Caco-2 (cell line): Measurements from ENCODE around the gene SLCO2A1. TPM values are rescaled to one million over a fixed set of nuclear protein-coding genes. Genes with fewer than 3 reads are reported as not detected.

ENCODE experiments used
- BruUV-seq: library from RNA; stranded (reverse); fragments of 400-500 nt; replicated peaks from 2 replicates; lab custom pipeline; 2021; lab: Mats Ljungman, UMichigan
- CTCF ChIA-PET: fragments of 300-600 bp; sonication (Branson Sonifier 250); formaldehyde crosslinking; loops from one replicate; lab custom pipeline; 2022; ENCODE audit warnings: antibody characterized with exemption; lab: Charles Lee
- POLR2A ChIA-PET: fragments of 300-600 bp; sonication (Branson Sonifier 250); formaldehyde crosslinking; loops from one replicate; lab custom pipeline; 2022; ENCODE audit warnings: antibody characterized with exemption; lab: Charles Lee
- DNase-seq, 2 experiments: peaks; one replicate each; pipeline versions ENCODE4 v3.0.0 to v3.0.0-alpha.2; 2020 to 2022
- H3K27me3 ChIP-seq: replicated peaks from 2 replicates; pipeline ENCODE4 v1.6.0; 2011; ENCODE audit warnings: low read length; ENCODE audit not compliant: control insufficient read depth, insufficient read depth
- H3K36me3 ChIP-seq: 2 replicates; pipeline ENCODE4 v1.5.1; 2011; ENCODE audit warnings: low read length; ENCODE audit not compliant: control insufficient read depth, insufficient read depth
- H3K4me1 ChIP-seq: fragments of 250-450 bp; sonication (Bioruptor Pico); 2 replicates; pipeline ENCODE4 v1.5.1; 2020; ENCODE audit warnings: mild to moderate bottlenecking
- H3K4me3 ChIP-seq: 2 replicates; pipeline ENCODE4 v1.5.1; 2011; ENCODE audit warnings: low read depth, mild to moderate bottlenecking, control low read depth, low read length
- H3K9me3 ChIP-seq: fragments of 250-450 bp; sonication (Bioruptor Pico); 2 replicates; pipeline ENCODE4 v1.5.1; 2020; ENCODE audit warnings: mild to moderate bottlenecking, moderate library complexity
- H3K27ac Mint-ChIP-seq: one replicate; pipeline ENCODE4 v1.8.0; 2022; ENCODE audit warnings: mixed read lengths; ENCODE audit not compliant: unreplicated experiment
- H3K27me3 Mint-ChIP-seq: one replicate; pipeline ENCODE4 v1.8.0; 2022; ENCODE audit warnings: mixed read lengths; ENCODE audit not compliant: insufficient read depth, unreplicated experiment
- H3K36me3 Mint-ChIP-seq: one replicate; pipeline ENCODE4 v1.8.0; 2022; ENCODE audit warnings: mild to moderate bottlenecking, mixed read lengths; ENCODE audit not compliant: insufficient read depth, unreplicated experiment
- H3K4me1 Mint-ChIP-seq: one replicate; pipeline ENCODE4 v1.8.0; 2022; ENCODE audit warnings: low read depth, mixed read lengths; ENCODE audit not compliant: unreplicated experiment
- H3K4me3 Mint-ChIP-seq: one replicate; pipeline ENCODE4 v1.8.0; 2022; ENCODE audit warnings: mild to moderate bottlenecking, moderate library complexity, mixed read lengths; ENCODE audit not compliant: unreplicated experiment
- H3K9me3 Mint-ChIP-seq: one replicate; pipeline ENCODE4 v1.8.0; 2022; ENCODE audit warnings: mixed read lengths; ENCODE audit not compliant: unreplicated experiment
- intact Hi-C: fragments of 100-400 bp; cut with micrococcal nuclease; formaldehyde crosslinking; loops from one replicate; pipeline ENCODE4 v1.10.0; 2022; ENCODE audit not compliant: unreplicated experiment
- total RNA-seq: library from RNA; stranded (reverse); gene quantifications from 2 replicates; pipeline ENCODE4 v1.2.3, GENCODE V29; 2022
- TF ChIP-seq, protein P1 (sequence below), 2 experiments: fragments of 200-600 bp in 1 of 2; IDR thresholded peaks; 1 replicate in 1 of 2; 2 replicates in 1 of 2; pipeline versions ENCODE4 v1.5.1 to v1.8.0; 2011 to 2022; ENCODE audit warnings: antibody characterized with exemption in 1 of 2, control low read depth in 1 of 2, inconsistent platforms in 1 of 2, low read depth in 1 of 2, low read length in 1 of 2, mild to moderate bottlenecking in 1 of 2, moderate library complexity in 1 of 2; ENCODE audit not compliant: insufficient read depth in 1 of 2, severe bottlenecking in 1 of 2, unreplicated experiment in 1 of 2

SLCO2A1 gene
- total RNA-seq, 1 experiment from 2014 or later = 2.5 TPM

DNA sequence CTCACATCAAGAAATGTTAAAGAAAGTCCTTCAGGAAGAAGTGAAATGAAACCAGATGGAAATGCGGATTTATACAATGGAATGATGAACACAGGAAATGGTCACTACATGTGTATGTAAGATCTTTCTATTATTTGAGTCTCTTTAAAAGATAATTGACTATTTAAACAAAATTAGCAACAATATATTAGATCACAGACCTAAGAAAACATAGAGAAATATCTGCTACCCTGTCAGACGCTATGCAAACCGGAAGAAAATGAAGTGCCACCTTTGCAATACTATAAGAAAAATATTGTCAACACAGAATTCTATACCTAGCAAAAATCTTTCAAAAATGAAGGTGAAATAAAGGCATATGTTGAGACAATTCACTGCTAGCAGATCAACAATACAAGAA, 151.2 kb downstream of the SLCO2A1 start:
- Histone ChIP-seq H3K4me1 (0 out of 2 replicates have a peak, but pooled peaks cover 7% of the 10 kb centered on the region), H3K36me3 (no peaks in the 10 kb centered on the region), H3K9me3 (no peaks in the 10 kb centered on the region), H3K27me3 (no peaks in the 10 kb centered on the region), H3K4me3 (no peak overlapping the region)
- TF ChIP-seq, protein P1, sequence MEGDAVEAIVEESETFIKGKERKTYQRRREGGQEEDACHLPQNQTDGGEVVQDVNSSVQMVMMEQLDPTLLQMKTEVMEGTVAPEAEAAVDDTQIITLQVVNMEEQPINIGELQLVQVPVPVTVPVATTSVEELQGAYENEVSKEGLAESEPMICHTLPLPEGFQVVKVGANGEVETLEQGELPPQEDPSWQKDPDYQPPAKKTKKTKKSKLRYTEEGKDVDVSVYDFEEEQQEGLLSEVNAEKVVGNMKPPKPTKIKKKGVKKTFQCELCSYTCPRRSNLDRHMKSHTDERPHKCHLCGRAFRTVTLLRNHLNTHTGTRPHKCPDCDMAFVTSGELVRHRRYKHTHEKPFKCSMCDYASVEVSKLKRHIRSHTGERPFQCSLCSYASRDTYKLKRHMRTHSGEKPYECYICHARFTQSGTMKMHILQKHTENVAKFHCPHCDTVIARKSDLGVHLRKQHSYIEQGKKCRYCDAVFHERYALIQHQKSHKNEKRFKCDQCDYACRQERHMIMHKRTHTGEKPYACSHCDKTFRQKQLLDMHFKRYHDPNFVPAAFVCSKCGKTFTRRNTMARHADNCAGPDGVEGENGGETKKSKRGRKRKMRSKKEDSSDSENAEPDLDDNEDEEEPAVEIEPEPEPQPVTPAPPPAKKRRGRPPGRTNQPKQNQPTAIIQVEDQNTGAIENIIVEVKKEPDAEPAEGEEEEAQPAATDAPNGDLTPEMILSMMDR (IDR thresholded peaks at IDR 0.05; ENCODE audit: insufficient read depth in 1 of 2, low read depth in 1 of 2, low read length in 1 of 2, severe bottlenecking in 1 of 2, unreplicated experiment in 1 of 2) = no peak
- ChIA-PET CTCF (no interaction called here), POLR2A (no interaction called here)
- intact Hi-C loops = no loop called here
- DNase-seq = no peak
- Mint-ChIP-seq H3K27ac (no peak overlapping the region), H3K4me1 (no peaks in the 10 kb centered on the region), H3K27me3 (peaks cover 2% of the 10 kb centered on the region), H3K9me3 (no peaks in the 10 kb centered on the region), H3K4me3 (no peak overlapping the region), H3K36me3 (no peaks in the 10 kb centered on the region)
- no TSS peak for BruUV-seq

Other genes starting within 250 kb of the SLCO2A1 start
- 83.0 and 87.3 TPM in 2 replicates for gene SRPRB, start 224.1 kb downstream of the SLCO2A1 start, total RNA-seq
- gene RAB6B, start 134.0 kb downstream of the SLCO2A1 start, total RNA-seq = 2.5 and 3.2 TPM in 2 replicates
- 101 and 102 TPM in 2 replicates for gene RYK, start 220.9 kb upstream of the SLCO2A1 start, total RNA-seq